Hepatocyte (in vitro differentiated cells): ENCODE results near the gene ACP1. TPM values are rescaled to one million over a fixed set of nuclear protein-coding genes. Genes with fewer than 3 reads are reported as not detected.

ENCODE experiments used
- DNase-seq: peaks from one replicate; pipeline ENCODE4 v3.0.0-alpha.2; 2016; ENCODE audit warnings: low spot score
- H2AFZ ChIP-seq: fragments of 200-600 bp; sonication (generic); 2 replicates; pipeline ENCODE4 v1.6.0; 2016; ENCODE audit warnings: antibody characterized with exemption, mild to moderate bottlenecking
- H3K27ac ChIP-seq: fragments of 200-600 bp; sonication (generic); 2 replicates; pipeline ENCODE4 v1.5.1; 2016; ENCODE audit warnings: mild to moderate bottlenecking
- H3K27me3 ChIP-seq: fragments of 200-600 bp; sonication (generic); 2 replicates; pipeline ENCODE4 v1.6.1; 2016
- H3K36me3 ChIP-seq: fragments of 200-600 bp; sonication (generic); replicated peaks from 2 replicates; pipeline ENCODE4 v1.5.1; 2016; ENCODE audit warnings: low read depth; ENCODE audit not compliant: insufficient read depth
- H3K4me1 ChIP-seq: fragments of 200-600 bp; sonication (generic); 2 replicates; pipeline ENCODE4 v1.5.1; 2016; ENCODE audit warnings: mild to moderate bottlenecking, moderate library complexity; ENCODE audit not compliant: insufficient read depth
- H3K4me2 ChIP-seq: fragments of 200-600 bp; sonication (generic); 2 replicates; pipeline ENCODE4 v1.6.0; 2016
- H3K4me3 ChIP-seq: fragments of 200-600 bp; sonication (generic); 2 replicates; pipeline ENCODE4 v1.5.1; 2016; ENCODE audit warnings: mild to moderate bottlenecking
- H3K79me2 ChIP-seq: fragments of 200-600 bp; sonication (generic); 2 replicates; pipeline ENCODE4 v1.6.0; 2017; ENCODE audit warnings: mild to moderate bottlenecking
- H3K9me2 ChIP-seq: fragments of 200-600 bp; sonication (generic); replicated peaks from 2 replicates; pipeline ENCODE4 v1.6.0; 2017; ENCODE audit warnings: mild to moderate bottlenecking; ENCODE audit not compliant: insufficient read depth
- H3K9me3 ChIP-seq: fragments of 200-600 bp; sonication (generic); 2 replicates; pipeline ENCODE4 v1.5.1; 2016; ENCODE audit warnings: low read depth, mild to moderate bottlenecking
- H4K20me1 ChIP-seq: fragments of 200-600 bp; sonication (generic); 2 replicates; pipeline ENCODE4 v1.6.0; 2016; ENCODE audit warnings: mild to moderate bottlenecking; ENCODE audit not compliant: insufficient read depth, poor library complexity, severe bottlenecking
- EZH2 ChIP-seq: fragments of 200-600 bp; sonication (generic); IDR thresholded peaks from 2 replicates; pipeline ENCODE4 v1.6.1; 2016; ENCODE audit warnings: antibody characterized with exemption, mild to moderate bottlenecking, borderline replicate concordance
- EZH2phosphoT487 ChIP-seq: fragments of 200-600 bp; sonication (generic); IDR thresholded peaks from one replicate; pipeline ENCODE4 v1.6.1; 2018; ENCODE audit warnings: antibody characterized with exemption, mild to moderate bottlenecking, low read depth, moderate library complexity; ENCODE audit not compliant: unreplicated experiment, severe bottlenecking
- WGBS: methylation state at CpG from one replicate; pipeline ENCODE4 v1.1.6; 2016; ENCODE audit warnings: low lambda C conversion rate; ENCODE audit errors: missing lambda C conversion rate; 5-methylcytosine and 5-hydroxymethylcytosine counted together
- polyA plus RNA-seq: library from polyadenylated mRNA; unstranded; fragments of >200 nt; fragmentation: Nextera tagmentation; extraction: Ambion mirVana; gene quantifications from 2 replicates; pipeline ENCODE4 v1.2.1, GENCODE V29; 2016
- total RNA-seq: library from RNA; depleted of rRNA; stranded (reverse); fragments of >200 nt; gene quantifications from 2 replicates; pipeline ENCODE4 v1.2.3, GENCODE V29; 2014
- TF ChIP-seq, protein P1 (sequence below): fragments of 200-600 bp; sonication (generic); IDR thresholded peaks from 2 replicates; pipeline ENCODE4 v1.5.1; 2016; ENCODE audit warnings: antibody characterized with exemption, mild to moderate bottlenecking; ENCODE audit not compliant: poor library complexity

ACP1 gene
- total and polyA plus RNA-seq, 2 experiments from 2014 or later: 175 to 194 TPM

DNA sequence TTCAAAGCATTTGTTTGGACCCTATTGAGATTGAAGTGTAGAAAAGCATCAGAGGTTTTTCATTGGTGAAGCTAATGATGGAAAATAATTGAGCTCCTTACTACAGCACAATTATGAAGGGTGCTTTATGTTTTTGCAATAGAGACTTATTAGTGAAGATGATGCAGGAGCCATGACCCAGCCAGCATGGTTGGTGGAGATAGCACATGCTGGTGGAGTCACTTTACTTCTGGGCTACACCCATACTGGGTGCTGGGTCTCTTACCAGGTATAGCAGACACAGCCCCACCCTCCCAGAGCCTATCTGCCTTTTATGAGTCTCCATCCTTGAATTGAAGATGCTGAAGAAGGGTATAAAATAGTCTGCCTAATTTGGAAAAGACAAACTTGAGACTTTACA lies 3.6 kb downstream of the ACP1 start:
- Histone ChIP-seq H3K4me2 (no peak overlapping the region), H4K20me1 (peaks cover 74% of the 10 kb centered on the region)

GRCh38 chr2:269356-270030 lies 4.7 kb downstream of the ACP1 start:
- DNase-seq: no peak
- Histone ChIP-seq H3K27ac (no peak overlapping the region), H3K27me3 (no peaks in the 10 kb centered on the region), H4K20me1 (peaks cover 83% of the 10 kb centered on the region), H3K4me3 (no peak overlapping the region), H3K4me1 (peaks cover 9% of the 10 kb centered on the region), H3K9me3 (no peaks in the 10 kb centered on the region), H2AFZ (no peak overlapping the region), H3K36me3 (no peaks in the 10 kb centered on the region), H3K79me2 (peaks cover 96% of the 10 kb centered on the region), H3K9me2 (no peaks in the 10 kb centered on the region), H3K4me2 (no peak overlapping the region)
- TF ChIP-seq EZH2phosphoT487 (no peak), EZH2 (no peak)
- TF ChIP-seq, protein P1, sequence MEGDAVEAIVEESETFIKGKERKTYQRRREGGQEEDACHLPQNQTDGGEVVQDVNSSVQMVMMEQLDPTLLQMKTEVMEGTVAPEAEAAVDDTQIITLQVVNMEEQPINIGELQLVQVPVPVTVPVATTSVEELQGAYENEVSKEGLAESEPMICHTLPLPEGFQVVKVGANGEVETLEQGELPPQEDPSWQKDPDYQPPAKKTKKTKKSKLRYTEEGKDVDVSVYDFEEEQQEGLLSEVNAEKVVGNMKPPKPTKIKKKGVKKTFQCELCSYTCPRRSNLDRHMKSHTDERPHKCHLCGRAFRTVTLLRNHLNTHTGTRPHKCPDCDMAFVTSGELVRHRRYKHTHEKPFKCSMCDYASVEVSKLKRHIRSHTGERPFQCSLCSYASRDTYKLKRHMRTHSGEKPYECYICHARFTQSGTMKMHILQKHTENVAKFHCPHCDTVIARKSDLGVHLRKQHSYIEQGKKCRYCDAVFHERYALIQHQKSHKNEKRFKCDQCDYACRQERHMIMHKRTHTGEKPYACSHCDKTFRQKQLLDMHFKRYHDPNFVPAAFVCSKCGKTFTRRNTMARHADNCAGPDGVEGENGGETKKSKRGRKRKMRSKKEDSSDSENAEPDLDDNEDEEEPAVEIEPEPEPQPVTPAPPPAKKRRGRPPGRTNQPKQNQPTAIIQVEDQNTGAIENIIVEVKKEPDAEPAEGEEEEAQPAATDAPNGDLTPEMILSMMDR: no peak
- WGBS: 78% methylated on average over 4 of the region's 4 CpGs

More for the DNA sequence above, 3.6 kb downstream of the ACP1 start:
- Histone ChIP-seq H2AFZ (no peak overlapping the region), H3K9me2 (no peaks in the 10 kb centered on the region), H3K27ac (no peak overlapping the region), H3K9me3 (no peaks in the 10 kb centered on the region), H3K4me3 (no peak overlapping the region), H3K36me3 (no peaks in the 10 kb centered on the region), H3K79me2 (peaks cover 89% of the 10 kb centered on the region), H3K27me3 (no peaks in the 10 kb centered on the region), H3K4me1 (peaks cover 9% of the 10 kb centered on the region)
- TF ChIP-seq EZH2phosphoT487: no peak
- no peak for TF ChIP-seq EZH2
- TF ChIP-seq, protein P1: no peak
- DNase-seq: no peak

DNA sequence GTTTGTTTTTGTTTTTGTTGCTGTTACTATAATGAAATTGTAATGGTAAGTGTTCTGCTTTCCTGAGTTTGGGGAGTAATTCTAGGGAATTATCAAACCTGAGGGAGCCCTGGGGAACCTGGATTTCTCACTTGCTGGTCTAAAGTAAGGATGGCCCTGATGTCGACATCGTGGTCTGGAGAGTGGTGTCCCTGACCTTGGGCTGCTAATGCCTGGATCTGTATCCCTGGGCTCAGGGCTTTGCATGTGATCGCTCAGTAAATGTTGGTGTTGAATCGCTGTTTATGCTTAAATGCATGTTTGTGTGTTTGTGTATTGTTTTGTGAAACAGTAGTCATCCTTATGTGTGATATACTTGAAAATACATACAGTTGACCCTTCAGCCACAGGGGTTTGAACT lies 6.1 kb downstream of the ACP1 start:
- Histone ChIP-seq H3K9me3 (no peaks in the 10 kb centered on the region), H3K36me3 (no peaks in the 10 kb centered on the region), H4K20me1 (peaks cover 91% of the 10 kb centered on the region), H3K27me3 (no peaks in the 10 kb centered on the region), H3K4me2 (no peak overlapping the region), H3K9me2 (no peaks in the 10 kb centered on the region), H3K79me2 (peaks cover 100% of the 10 kb centered on the region), H3K27ac (no peak overlapping the region), H3K4me3 (no peak overlapping the region), H2AFZ (no peak overlapping the region), H3K4me1 (peaks cover 4% of the 10 kb centered on the region)
- no peak for DNase-seq
- TF ChIP-seq EZH2: no peak
- TF ChIP-seq EZH2phosphoT487: no peak
- TF ChIP-seq, protein P1: no peak
- WGBS: 97% methylated on average over 4 of the region's 4 CpGs
